ENCODE measurements around the gene TRIM29. TPM values are rescaled to one million over a fixed set of nuclear protein-coding genes. Genes with fewer than 3 reads are reported as not detected.
A peak's percentile ranks its signal among the peaks of the same experiment; 100 is the strongest.

Gene TRIM29
- total RNA-seq, 1 experiment from 2014 or later = not detected

GRCh38 chr11:120063686-120064340, 74.1 kb downstream of the TRIM29 start:
- H3K9ac ChIP-seq (ENCODE audit: extremely low read depth, insufficient read length, low read length) = no peak overlapping the region
- no peak overlapping the region for H3K23ac ChIP-seq (ENCODE audit: insufficient read length, low read depth, low read length)
- H3K56ac ChIP-seq (ENCODE audit: insufficient read length, low read depth, low read length) = no peak overlapping the region
- no peak overlapping the region for H3K18ac ChIP-seq (ENCODE audit: insufficient read length, low read depth, low read length)
- H3K4me1 ChIP-seq (ENCODE audit: insufficient read depth, low read length) = peaks cover 6% of the 10 kb centered on the region
- Mint-ChIP-seq H3K9me3 (no peaks in the 10 kb centered on the region), H3K4me3 (no peak overlapping the region), H3K27ac (no peak overlapping the region), H3K36me3 (ENCODE audit: insufficient read depth in 1 of 3, low read depth in 3 of 3) (peaks cover 0 to 7% (median 2%) of the 10 kb centered on the region in 3 experiments; a peak in 1 of 7 replicates), H3K27me3 (ENCODE audit: low read depth) (peaks cover 9% of the 10 kb centered on the region), H3K4me1 (peaks cover 36 to 46% of the 10 kb centered on the region in 2 experiments)
- H4K8ac ChIP-seq (replicated peaks; ENCODE audit: insufficient read length, low read depth, low read length) = no peak overlapping the region
- WGBS (ENCODE audit: extremely low coverage, insufficient read length, low lambda C conversion rate) = no CpG with 5 or more reads among the region's 7 CpGs
- H4K20me1 ChIP-seq (ENCODE audit: control insufficient read depth, insufficient read depth, insufficient read length) = no peaks in the 10 kb centered on the region
- H2BK120ac ChIP-seq (ENCODE audit: low read depth, low read length, poor library complexity, severe bottlenecking) = no peak overlapping the region
- no peak overlapping the region for H4K5ac ChIP-seq (ENCODE audit: insufficient read length, low read depth, low read length)
- no peak overlapping the region for H2AFZ ChIP-seq (ENCODE audit: low read length)
- no peak overlapping the region for H2BK20ac ChIP-seq (ENCODE audit: low read depth, low read length, poor library complexity, severe bottlenecking)
- H3K9me3 ChIP-seq (ENCODE audit: control insufficient read depth, low read depth, low read length) = no peaks in the 10 kb centered on the region
- H3K27ac ChIP-seq (ENCODE audit: insufficient read length, low read depth, low read length) = no peak overlapping the region
- H3K23me2 ChIP-seq (ENCODE audit: insufficient read length, low read depth, low read length, poor library complexity, severe bottlenecking) = no peaks in the 10 kb centered on the region
- no peak overlapping the region for H2AK5ac ChIP-seq (ENCODE audit: insufficient read length, low read length)
- H4K91ac ChIP-seq (ENCODE audit: insufficient read length, low read depth, low read length) = no peak overlapping the region
- H2BK15ac ChIP-seq (ENCODE audit: low read depth, low read length) = no peak overlapping the region
- H3K14ac ChIP-seq (ENCODE audit: insufficient read depth, low read length) = no peak overlapping the region; the same call in 1 of the 2 replicates
- H2BK12ac ChIP-seq (ENCODE audit: insufficient read length, low read depth, low read length) = no peak overlapping the region
- H2BK5ac ChIP-seq (ENCODE audit: insufficient read length, low read length) = no peak overlapping the region
- H3K27me3 ChIP-seq (ENCODE audit: insufficient read depth, low read length) = no peaks in the 10 kb centered on the region; the same call in 1 of the 2 replicates
- no peak overlapping the region for H3K4me2 ChIP-seq (ENCODE audit: insufficient read depth, insufficient read length, low read length)
- no peaks in the 10 kb centered on the region for H3K79me2 ChIP-seq (ENCODE audit: insufficient read depth, low read length)
- DNase-seq = peak; percentile 11
- no peak overlapping the region for H3K4ac ChIP-seq (ENCODE audit: low read depth, low read length)
- TF ChIP-seq, protein P1, sequence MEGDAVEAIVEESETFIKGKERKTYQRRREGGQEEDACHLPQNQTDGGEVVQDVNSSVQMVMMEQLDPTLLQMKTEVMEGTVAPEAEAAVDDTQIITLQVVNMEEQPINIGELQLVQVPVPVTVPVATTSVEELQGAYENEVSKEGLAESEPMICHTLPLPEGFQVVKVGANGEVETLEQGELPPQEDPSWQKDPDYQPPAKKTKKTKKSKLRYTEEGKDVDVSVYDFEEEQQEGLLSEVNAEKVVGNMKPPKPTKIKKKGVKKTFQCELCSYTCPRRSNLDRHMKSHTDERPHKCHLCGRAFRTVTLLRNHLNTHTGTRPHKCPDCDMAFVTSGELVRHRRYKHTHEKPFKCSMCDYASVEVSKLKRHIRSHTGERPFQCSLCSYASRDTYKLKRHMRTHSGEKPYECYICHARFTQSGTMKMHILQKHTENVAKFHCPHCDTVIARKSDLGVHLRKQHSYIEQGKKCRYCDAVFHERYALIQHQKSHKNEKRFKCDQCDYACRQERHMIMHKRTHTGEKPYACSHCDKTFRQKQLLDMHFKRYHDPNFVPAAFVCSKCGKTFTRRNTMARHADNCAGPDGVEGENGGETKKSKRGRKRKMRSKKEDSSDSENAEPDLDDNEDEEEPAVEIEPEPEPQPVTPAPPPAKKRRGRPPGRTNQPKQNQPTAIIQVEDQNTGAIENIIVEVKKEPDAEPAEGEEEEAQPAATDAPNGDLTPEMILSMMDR (conservative IDR thresholded peaks at IDR 0.05) = no peak
- H3K79me1 ChIP-seq (ENCODE audit: insufficient read depth, low read depth, low read length, poor library complexity, severe bottlenecking) = no peaks in the 10 kb centered on the region
- no peak overlapping the region for H3T11ph ChIP-seq (ENCODE audit: low read length)

Measured in H9 (cell line).